H1 (cell line): ENCODE measurements around the gene FMC1. TPM values are rescaled to one million over a fixed set of nuclear protein-coding genes. Genes with fewer than 3 reads are reported as not detected.
A peak's percentile ranks its signal among the peaks of the same experiment; 100 is the strongest.

ENCODE experiments used
- CTCF ChIA-PET: fragments of 300-600 bp; sonication (Branson Sonifier 250); formaldehyde crosslinking; loops from one replicate; lab custom pipeline; 2021; ENCODE audit not compliant: partially characterized antibody; lab: Charles Lee
- POLR2A ChIA-PET: fragments of 300-600 bp; sonication (Branson Sonifier 250); formaldehyde crosslinking; loops from one replicate; lab custom pipeline; 2021; ENCODE audit warnings: inconsistent platforms; ENCODE audit not compliant: partially characterized antibody; lab: Charles Lee
- DNase-seq, 2 experiments: peaks; one replicate each; pipeline versions ENCODE4 v3.0.0 to v3.0.0-alpha.2; 2010 to 2022; ENCODE audit warnings: low spot score in 2 of 2, low read depth in 1 of 2, mixed read lengths in 1 of 2
- FAIRE-seq: peaks from 2 replicates; lab custom pipeline; 2011; peaks lifted over from hg19 to GRCh38; lab: Jason Lieb, UNC
- H2AFZ ChIP-seq: 2 replicates; pipeline ENCODE4 v1.8.1; 2012; ENCODE audit warnings: low read length, inconsistent platforms
- H2AK5ac ChIP-seq: 2 replicates; pipeline ENCODE4 v1.6.1; 2013; ENCODE audit warnings: low read depth, low read length
- H2BK120ac ChIP-seq: replicated peaks from 2 replicates; pipeline ENCODE3; 2013; ENCODE audit warnings: low read depth, low read length, inconsistent platforms
- H2BK12ac ChIP-seq: 2 replicates; pipeline ENCODE4 v1.6.1; 2013; ENCODE audit warnings: low read depth, low read length
- H2BK15ac ChIP-seq: 2 replicates; pipeline ENCODE4 v1.6.1; 2013; ENCODE audit warnings: low read length
- H2BK20ac ChIP-seq: 2 replicates; pipeline ENCODE4 v1.6.1; 2013; ENCODE audit warnings: low read length
- H2BK5ac ChIP-seq: 2 replicates; pipeline ENCODE4 v1.6.1; 2013; ENCODE audit warnings: low read depth, low read length
- H3K14ac ChIP-seq: 2 replicates; pipeline ENCODE4 v1.6.1; 2013; ENCODE audit warnings: inconsistent platforms; ENCODE audit not compliant: insufficient read length
- H3K18ac ChIP-seq: 2 replicates; pipeline ENCODE4 v1.6.1; 2013; ENCODE audit warnings: low read length; ENCODE audit errors: extremely low read depth
- H3K23ac ChIP-seq: 2 replicates; pipeline ENCODE4 v1.6.1; 2013; ENCODE audit warnings: inconsistent platforms; ENCODE audit not compliant: insufficient read length
- H3K23me2 ChIP-seq: 2 replicates; pipeline ENCODE4 v1.6.1; 2013; ENCODE audit warnings: low read depth, low read length
- H3K27ac ChIP-seq: 2 replicates; pipeline ENCODE4 v1.6.1; 2011; ENCODE audit warnings: low read depth, low read length, inconsistent platforms
- H3K27me3 ChIP-seq, 4 experiments: replicated peaks in 1 of 4; 1 replicate in 1 of 4; 2 replicates in 3 of 4; pipeline versions ENCODE4 v1.6.1 to v1.8.1; 2011 to 2013; ENCODE audit warnings: low read length in 3 of 4, mild to moderate bottlenecking in 3 of 4, inconsistent platforms in 2 of 4, mixed read lengths in 2 of 4, moderate library complexity in 1 of 4; ENCODE audit not compliant: control insufficient read depth in 3 of 4, insufficient read depth in 3 of 4; ENCODE audit errors: extremely low read depth in 1 of 4
- H3K36me3 ChIP-seq, 4 experiments: 2 replicates each; pipeline versions ENCODE4 v1.6.1 to v1.8.1; 2011 to 2013; ENCODE audit warnings: mild to moderate bottlenecking in 4 of 4, low read length in 3 of 4, moderate library complexity in 2 of 4, control low read depth in 1 of 4, inconsistent platforms in 1 of 4; ENCODE audit not compliant: insufficient read depth in 4 of 4, control insufficient read depth in 2 of 4
- H3K4ac ChIP-seq: replicated peaks from 2 replicates; pipeline ENCODE3; 2013; ENCODE audit warnings: low read length, low read depth, mixed read lengths, inconsistent platforms; ENCODE audit not compliant: insufficient read length
- H3K4me1 ChIP-seq, 4 experiments: replicated peaks in 1 of 4; 1 replicate in 1 of 4; 2 replicates in 3 of 4; pipeline versions ENCODE4 v1.6.1 to v1.8.1; 2011 to 2013; ENCODE audit warnings: low read length in 3 of 4, inconsistent platforms in 2 of 4, mixed read lengths in 1 of 4; ENCODE audit not compliant: insufficient read depth in 4 of 4, control insufficient read depth in 3 of 4
- H3K4me2 ChIP-seq, 2 experiments: 2 replicates each; pipeline versions ENCODE4 v1.6.1 to v1.8.1; 2011 to 2013; ENCODE audit warnings: low read depth in 2 of 2, low read length in 2 of 2, control low read depth in 1 of 2, inconsistent platforms in 1 of 2, mild to moderate bottlenecking in 1 of 2; ENCODE audit not compliant: insufficient read depth in 1 of 2
- H3K4me3 ChIP-seq, 4 experiments: fragments of 200-600, 300-600 bp in 1 of 4; sonication (generic), shearing (Covaris generic), sonication (Bioruptor Twin) in 1 of 4; 2 replicates each; pipeline versions ENCODE4 v1.5.1 to v1.8.1; 2011 to 2016; ENCODE audit warnings: low read length in 4 of 4, low read depth in 3 of 4, control low read depth in 2 of 4, inconsistent platforms in 2 of 4, mild to moderate bottlenecking in 2 of 4, mixed read lengths in 1 of 4, moderate library complexity in 1 of 4; ENCODE audit not compliant: insufficient read depth in 2 of 4; ENCODE audit errors: extremely low read depth in 1 of 4
- H3K56ac ChIP-seq: replicated peaks from 2 replicates; pipeline ENCODE3; 2013; ENCODE audit warnings: low read depth, mild to moderate bottlenecking, mixed read lengths, low read length, inconsistent platforms; ENCODE audit not compliant: insufficient read length
- H3K79me1 ChIP-seq: 2 replicates; pipeline ENCODE4 v1.6.1; 2013; ENCODE audit warnings: low read depth, low read length, control low read depth
- H3K79me2 ChIP-seq, 2 experiments: 2 replicates each; pipeline versions ENCODE4 v1.6.1 to v1.8.1; 2012 to 2013; ENCODE audit warnings: low read length in 2 of 2, mild to moderate bottlenecking in 2 of 2, inconsistent platforms in 1 of 2; ENCODE audit not compliant: insufficient read depth in 2 of 2, control insufficient read depth in 1 of 2
- H3K9ac ChIP-seq, 4 experiments: replicated peaks in 1 of 4; 1 replicate in 1 of 4; 2 replicates in 3 of 4; pipeline versions ENCODE4 v1.6.1 to v1.8.1; 2011 to 2013; ENCODE audit warnings: low read depth in 3 of 4, low read length in 3 of 4, control low read depth in 2 of 4, mild to moderate bottlenecking in 2 of 4, moderate library complexity in 2 of 4, inconsistent platforms in 1 of 4; ENCODE audit errors: extremely low read depth in 1 of 4
- H3K9me3 ChIP-seq, 2 experiments: 2 replicates each; pipeline versions ENCODE4 v1.6.1 to v1.8.1; 2012 to 2013; ENCODE audit warnings: mild to moderate bottlenecking in 2 of 2, moderate library complexity in 2 of 2, control low read depth in 1 of 2, inconsistent platforms in 1 of 2, low read depth in 1 of 2, low read length in 1 of 2, mixed read lengths in 1 of 2; ENCODE audit not compliant: insufficient read depth in 2 of 2
- H4K20me1 ChIP-seq, 2 experiments: replicated peaks in 1 of 2; 2 replicates each; pipeline versions ENCODE3 to v1.8.1; 2011 to 2013; ENCODE audit warnings: inconsistent platforms in 2 of 2, low read length in 2 of 2, mild to moderate bottlenecking in 1 of 2; ENCODE audit not compliant: insufficient read depth in 2 of 2, control insufficient read depth in 1 of 2
- H4K5ac ChIP-seq: 2 replicates; pipeline ENCODE4 v1.6.1; 2013; ENCODE audit warnings: low read length, low read depth, mixed read lengths, inconsistent platforms; ENCODE audit not compliant: insufficient read length
- H4K8ac ChIP-seq: 2 replicates; pipeline ENCODE4 v1.8.0; 2013; ENCODE audit warnings: mild to moderate bottlenecking, moderate library complexity, low read length, inconsistent platforms; ENCODE audit not compliant: insufficient read depth; ENCODE audit errors: extremely low read depth
- H4K91ac ChIP-seq: replicated peaks from 2 replicates; pipeline ENCODE3; 2013; ENCODE audit warnings: low read length, mixed read lengths, inconsistent platforms; ENCODE audit not compliant: insufficient read length
- CBX8 ChIP-seq: fragments of 300-800, 300-1000 bp; sonication (generic); IDR thresholded peaks from 2 replicates; pipeline ENCODE4 v1.7.1; 2016; ENCODE audit warnings: low read depth, low read length, borderline replicate concordance
- CEBPB ChIP-seq: IDR thresholded peaks from 2 replicates; pipeline ENCODE4 v1.6.1; 2012; ENCODE audit warnings: low read depth, low read length
- CTBP2 ChIP-seq: IDR thresholded peaks from 2 replicates; pipeline ENCODE4 v1.7.0; 2011; ENCODE audit warnings: borderline replicate concordance, mild to moderate bottlenecking, moderate library complexity, mixed read lengths, low read length; ENCODE audit not compliant: insufficient read depth, insufficient read length
- NRF1 ChIP-seq: IDR thresholded peaks from 2 replicates; pipeline ENCODE4 v1.6.1; 2011; ENCODE audit warnings: mild to moderate bottlenecking, low read depth, low read length, improper control_type of control experiment
- SAP30 ChIP-seq: fragments of 300-600 bp; sonication (generic); IDR thresholded peaks from 2 replicates; pipeline ENCODE4 v1.7.1; 2012; ENCODE audit warnings: low read length, moderate library complexity, mild to moderate bottlenecking, inconsistent platforms; ENCODE audit not compliant: insufficient read depth, insufficient replicate concordance
- SIN3A ChIP-seq, 2 experiments: IDR thresholded peaks in 1 of 2; conservative IDR thresholded peaks in 1 of 2; 2 replicates each; pipeline ENCODE4 v1.6.1; 2011 to 2012; ENCODE audit warnings: low read length in 2 of 2, improper control_type of control experiment in 1 of 2, low read depth in 1 of 2, mild to moderate bottlenecking in 1 of 2
- SP4 ChIP-seq: IDR thresholded peaks from 2 replicates; pipeline ENCODE4 v1.6.1; 2012; ENCODE audit warnings: low read length, inconsistent platforms
- TCF12 ChIP-seq: IDR thresholded peaks from 2 replicates; pipeline ENCODE4 v1.6.1; 2011; ENCODE audit warnings: low read depth, mild to moderate bottlenecking, low read length
- WGBS, 2 experiments: shearing (Covaris generic) in 1 of 2; methylation state at CpG; one replicate each; pipeline versions ENCODE4 v1.1.6 to v1.1.7; 2013 to 2015; ENCODE audit warnings: low lambda C conversion rate in 2 of 2, mixed read lengths in 2 of 2, inconsistent platforms in 1 of 2, low coverage in 1 of 2, missing lambda C conversion rate in 1 of 2; ENCODE audit not compliant: insufficient replicate concordance in 2 of 2, insufficient coverage in 1 of 2, insufficient read length in 1 of 2; ENCODE audit errors: extremely low coverage in 1 of 2, missing lambda C conversion rate in 1 of 2; 5-methylcytosine and 5-hydroxymethylcytosine counted together
- polyA plus RNA-seq, 7 experiments: library from polyadenylated mRNA; depleted of rRNA in 3 of 7; stranded (reverse) in 5 of 7; unstranded in 2 of 7; fragments of >200 nt in 5 of 7; fragments of 200-250 nt in 2 of 7; gene quantifications; 1 replicate in 5 of 7; 2 replicates in 1 of 7; 4 replicates in 1 of 7; pipeline versions ENCODE4 v1.2.1 to v1.2.3, GENCODE V29; 2011 to 2013; ENCODE audit warnings: missing spikeins in 2 of 7, mixed read lengths in 2 of 7
- total RNA-seq: library from RNA; stranded (reverse); fragmentation: NEBNext Ultra II Directional; extraction: Animal tissue kit (Norgen Biotek cat#: 25700); gene quantifications from 2 replicates; pipeline ENCODE4 v1.2.1, GENCODE V29; 2021

The FMC1 gene
- total and polyA plus RNA-seq, 2 of the 8 experiments (the other 6 are each of a cell fraction or from before 2014, with no cell fraction given) = 15.8 to 28.4 TPM

- H2AFZ ChIP-seq = no peak overlapping the region
- H3K23ac ChIP-seq = no peak overlapping the region
- 91% methylated on average over 5 of the region's 5 CpGs; no CpG with 5 or more reads in 1 of the 2 experiments for whole genome bisulfite sequencing, 2 experiments
- H3K56ac ChIP-seq = no peak overlapping the region
- no peak overlapping the region for H3K18ac ChIP-seq
- H2BK12ac ChIP-seq = no peak overlapping the region
- no peak overlapping the region for H4K5ac ChIP-seq
- no peak overlapping the region for H2BK20ac ChIP-seq
- H3K9ac ChIP-seq = no peak overlapping the region
- POLR2A ChIA-PET = no interaction called here
- TF ChIP-seq SAP30 (no peak), SIN3A (conservative IDR thresholded peaks at IDR 0.05 in 1 of 2, IDR thresholded peaks at IDR 0.05 in 1 of 2; ENCODE audit: low read depth in 1 of 2, low read length in 2 of 2) (no peak), CEBPB (no peak), CBX8 (no peak), TCF12 (no peak), NRF1 (no peak), SP4 (no peak), CTBP2 (no peak)
- H2AK5ac ChIP-seq = no peak overlapping the region
- no peak overlapping the region for H2BK120ac ChIP-seq
- no peak overlapping the region for H4K91ac ChIP-seq
- DNase-seq (peak in 1 of 2 experiments; percentile 22), FAIRE-seq (no peak)
- H3K79me1 ChIP-seq = no peaks in the 10 kb centered on the region
- no peak overlapping the region for H3K4me2 ChIP-seq
- no peaks in the 10 kb centered on the region for H3K9me3 ChIP-seq
- CTCF ChIA-PET = interaction anchor here (0.6 kb wide), 1 partner anchor 1166 kb away, joined by 3 read pairs; no protein-coding TSS in a partner anchor
- no peak overlapping the region for H4K8ac ChIP-seq
- H3K23me2 ChIP-seq = no peaks in the 10 kb centered on the region
- H2BK5ac ChIP-seq = no peak overlapping the region
- peaks cover 0 to 4% (median 0%) of the 10 kb centered on the region in 4 experiments; a peak in 4 of 7 replicates for H3K4me1 ChIP-seq
- no peak overlapping the region for H3K4me3 ChIP-seq
- H3K79me2 ChIP-seq = no peaks in the 10 kb centered on the region
- no peak overlapping the region for H2BK15ac ChIP-seq
- no peak overlapping the region for H3K4ac ChIP-seq
- H4K20me1 ChIP-seq = no peaks in the 10 kb centered on the region
- no peaks in the 10 kb centered on the region for H3K27me3 ChIP-seq
- no peaks in the 10 kb centered on the region for H3K36me3 ChIP-seq
- no peak overlapping the region for H3K27ac ChIP-seq
- no peak overlapping the region for H3K14ac ChIP-seq
Measured at GRCh38 chr7:139317939-139318505, 23.1 kb upstream of the FMC1 start.
